Measurements from ENCODE around the gene FAM83D. TPM values are rescaled to one million over a fixed set of nuclear protein-coding genes. Genes with fewer than 3 reads are reported as not detected.

Gene FAM83D
- total RNA-seq, 1 experiment from 2014 or later = 66.9 TPM

GRCh38 chr20:38987777-38988176, 61.6 kb downstream of the FAM83D start (continued):
- no peak for TF ChIP-seq PRDM15 (CRISPR knock-in tag; IDR thresholded peaks at IDR 0.05)
- no peak for TF ChIP-seq CREM (CRISPR knock-in tag; IDR thresholded peaks at IDR 0.05)
- TF ChIP-seq NFATC4 (CRISPR knock-in tag; IDR thresholded peaks at IDR 0.05) = no peak
- no peak for TF ChIP-seq USF1 (CRISPR knock-in tag; IDR thresholded peaks at IDR 0.05)
- TF ChIP-seq NR1H2 (CRISPR knock-in tag; IDR thresholded peaks at IDR 0.05) = no peak
- TF ChIP-seq, protein P1, sequence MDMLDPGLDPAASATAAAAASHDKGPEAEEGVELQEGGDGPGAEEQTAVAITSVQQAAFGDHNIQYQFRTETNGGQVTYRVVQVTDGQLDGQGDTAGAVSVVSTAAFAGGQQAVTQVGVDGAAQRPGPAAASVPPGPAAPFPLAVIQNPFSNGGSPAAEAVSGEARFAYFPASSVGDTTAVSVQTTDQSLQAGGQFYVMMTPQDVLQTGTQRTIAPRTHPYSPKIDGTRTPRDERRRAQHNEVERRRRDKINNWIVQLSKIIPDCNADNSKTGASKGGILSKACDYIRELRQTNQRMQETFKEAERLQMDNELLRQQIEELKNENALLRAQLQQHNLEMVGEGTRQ (CRISPR knock-in tag; IDR thresholded peaks at IDR 0.05) = no peak
- no peak for TF ChIP-seq FOXK1 (CRISPR knock-in tag; IDR thresholded peaks at IDR 0.05)
- no peak for TF ChIP-seq ZNF425 (CRISPR knock-in tag; conservative IDR thresholded peaks at IDR 0.05)
- TF ChIP-seq, protein P2, sequence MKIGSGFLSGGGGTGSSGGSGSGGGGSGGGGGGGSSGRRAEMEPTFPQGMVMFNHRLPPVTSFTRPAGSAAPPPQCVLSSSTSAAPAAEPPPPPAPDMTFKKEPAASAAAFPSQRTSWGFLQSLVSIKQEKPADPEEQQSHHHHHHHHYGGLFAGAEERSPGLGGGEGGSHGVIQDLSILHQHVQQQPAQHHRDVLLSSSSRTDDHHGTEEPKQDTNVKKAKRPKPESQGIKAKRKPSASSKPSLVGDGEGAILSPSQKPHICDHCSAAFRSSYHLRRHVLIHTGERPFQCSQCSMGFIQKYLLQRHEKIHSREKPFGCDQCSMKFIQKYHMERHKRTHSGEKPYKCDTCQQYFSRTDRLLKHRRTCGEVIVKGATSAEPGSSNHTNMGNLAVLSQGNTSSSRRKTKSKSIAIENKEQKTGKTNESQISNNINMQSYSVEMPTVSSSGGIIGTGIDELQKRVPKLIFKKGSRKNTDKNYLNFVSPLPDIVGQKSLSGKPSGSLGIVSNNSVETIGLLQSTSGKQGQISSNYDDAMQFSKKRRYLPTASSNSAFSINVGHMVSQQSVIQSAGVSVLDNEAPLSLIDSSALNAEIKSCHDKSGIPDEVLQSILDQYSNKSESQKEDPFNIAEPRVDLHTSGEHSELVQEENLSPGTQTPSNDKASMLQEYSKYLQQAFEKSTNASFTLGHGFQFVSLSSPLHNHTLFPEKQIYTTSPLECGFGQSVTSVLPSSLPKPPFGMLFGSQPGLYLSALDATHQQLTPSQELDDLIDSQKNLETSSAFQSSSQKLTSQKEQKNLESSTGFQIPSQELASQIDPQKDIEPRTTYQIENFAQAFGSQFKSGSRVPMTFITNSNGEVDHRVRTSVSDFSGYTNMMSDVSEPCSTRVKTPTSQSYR (CRISPR knock-in tag; IDR thresholded peaks at IDR 0.05) = no peak
- TF ChIP-seq HMGXB4 (CRISPR knock-in tag; IDR thresholded peaks at IDR 0.05) = no peak
- TF ChIP-seq ELF4 (CRISPR knock-in tag; IDR thresholded peaks at IDR 0.05; ENCODE audit: low read depth) = no peak
- TF ChIP-seq TCF7 (CRISPR knock-in tag; IDR thresholded peaks at IDR 0.05; ENCODE audit: low read depth) = no peak

DNA sequence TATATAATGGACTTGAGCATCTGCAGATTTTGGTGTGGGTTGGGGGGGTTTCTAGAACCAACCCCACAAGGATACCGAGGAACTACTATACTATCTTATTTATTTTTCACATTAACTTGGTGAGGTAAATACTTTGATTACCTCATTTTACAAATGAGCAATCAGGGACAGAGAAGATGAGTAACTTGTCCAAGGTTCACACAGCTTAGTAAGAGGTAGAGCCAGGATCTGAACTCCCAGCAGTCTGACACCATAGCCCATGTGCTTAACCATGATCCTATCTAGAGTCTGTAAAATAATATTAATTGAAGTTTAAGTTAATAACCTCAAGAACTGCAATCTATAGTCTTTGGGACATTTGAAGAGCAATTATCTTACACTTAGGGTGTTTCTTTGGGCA, 64.5 kb downstream of the FAM83D start:
- no peak overlapping the region for H3K4me3 Mint-ChIP-seq
- CTCF ChIA-PET = interaction anchor here (0.6 kb wide), 1 partner anchor 200 kb away, joined by 4 read pairs; no protein-coding TSS in a partner anchor
- no peak overlapping the region for H3K27ac Mint-ChIP-seq
- DNase-seq (ENCODE audit: low spot score) (no peak), ATAC-seq (no peak)
- peaks cover 15% of the 10 kb centered on the region for H3K4me1 Mint-ChIP-seq
- H3K9me3 Mint-ChIP-seq = no peaks in the 10 kb centered on the region
- POLR2A ChIA-PET = no interaction called here
- H3K27me3 Mint-ChIP-seq (ENCODE audit: low read depth) = no peaks in the 10 kb centered on the region
- peaks cover 35% of the 10 kb centered on the region for H3K36me3 Mint-ChIP-seq
- TF ChIP-seq HMGXB4 (CRISPR knock-in tag; IDR thresholded peaks at IDR 0.05) (no peak), MAX (CRISPR knock-in tag; IDR thresholded peaks at IDR 0.05) (no peak), TEAD1 (CRISPR knock-in tag; IDR thresholded peaks at IDR 0.05) (no peak), ATF1 (CRISPR knock-in tag; IDR thresholded peaks at IDR 0.05) (no peak)
- TF ChIP-seq, protein P2 (CRISPR knock-in tag; IDR thresholded peaks at IDR 0.05) = no peak
